HL-60 (cell line): ENCODE measurements around the gene DDX56.

ENCODE experiments used
- GABPA ChIP-seq: IDR thresholded peaks from 2 replicates; pipeline ENCODE4 v1.6.1; 2012; ENCODE audit warnings: low read depth
- SPI1 ChIP-seq: IDR thresholded peaks from 2 replicates; pipeline ENCODE4 v1.6.1; 2012; ENCODE audit warnings: low read depth, mild to moderate bottlenecking, borderline replicate concordance
- TF ChIP-seq, protein P1 (sequence below): IDR thresholded peaks from one replicate; pipeline ENCODE4 v1.5.1; 2011; ENCODE audit warnings: low read length, control low read depth, inconsistent platforms; ENCODE audit not compliant: insufficient read depth

DNA sequence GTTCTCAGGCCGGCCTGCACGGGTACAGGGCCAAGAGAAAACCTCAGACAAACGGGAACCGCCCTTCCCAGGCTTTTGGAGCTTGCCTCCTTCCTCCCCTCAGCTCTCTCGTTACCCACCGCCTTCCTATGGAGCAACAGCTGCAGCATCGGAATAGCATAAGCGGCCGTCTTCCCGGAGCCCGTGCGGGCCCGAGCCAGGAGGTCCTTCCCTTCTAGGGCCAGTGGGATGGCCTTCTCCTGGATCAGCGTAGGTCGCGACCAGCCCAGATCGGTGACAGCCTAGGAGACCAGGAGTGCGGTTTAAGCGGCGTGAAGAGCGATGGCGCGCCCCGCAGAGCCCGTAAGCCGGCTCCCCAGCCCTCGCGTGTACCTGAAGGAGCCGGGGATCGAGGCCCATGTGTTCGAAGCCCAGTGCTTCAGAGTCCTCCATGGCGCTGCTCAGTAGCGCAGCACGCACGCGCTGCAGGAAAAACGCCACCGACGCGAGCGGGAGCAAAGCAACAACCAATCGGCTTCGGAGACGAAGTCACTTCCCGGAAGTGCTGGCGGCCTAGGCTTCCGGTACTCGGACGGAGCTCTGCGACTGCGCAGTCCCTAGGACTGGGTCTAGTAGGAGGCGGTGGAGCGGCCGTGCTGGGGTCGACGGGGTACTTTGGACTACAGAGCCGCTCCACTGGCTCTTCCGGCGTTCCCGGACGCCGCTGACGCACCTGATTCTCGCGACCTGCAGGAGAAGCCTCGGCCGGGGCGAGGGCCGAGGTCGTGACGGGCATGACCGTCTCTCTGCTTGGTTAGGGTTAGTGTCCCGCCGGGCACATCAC lies at the start of gene DDX56:
- TF ChIP-seq, protein P1, sequence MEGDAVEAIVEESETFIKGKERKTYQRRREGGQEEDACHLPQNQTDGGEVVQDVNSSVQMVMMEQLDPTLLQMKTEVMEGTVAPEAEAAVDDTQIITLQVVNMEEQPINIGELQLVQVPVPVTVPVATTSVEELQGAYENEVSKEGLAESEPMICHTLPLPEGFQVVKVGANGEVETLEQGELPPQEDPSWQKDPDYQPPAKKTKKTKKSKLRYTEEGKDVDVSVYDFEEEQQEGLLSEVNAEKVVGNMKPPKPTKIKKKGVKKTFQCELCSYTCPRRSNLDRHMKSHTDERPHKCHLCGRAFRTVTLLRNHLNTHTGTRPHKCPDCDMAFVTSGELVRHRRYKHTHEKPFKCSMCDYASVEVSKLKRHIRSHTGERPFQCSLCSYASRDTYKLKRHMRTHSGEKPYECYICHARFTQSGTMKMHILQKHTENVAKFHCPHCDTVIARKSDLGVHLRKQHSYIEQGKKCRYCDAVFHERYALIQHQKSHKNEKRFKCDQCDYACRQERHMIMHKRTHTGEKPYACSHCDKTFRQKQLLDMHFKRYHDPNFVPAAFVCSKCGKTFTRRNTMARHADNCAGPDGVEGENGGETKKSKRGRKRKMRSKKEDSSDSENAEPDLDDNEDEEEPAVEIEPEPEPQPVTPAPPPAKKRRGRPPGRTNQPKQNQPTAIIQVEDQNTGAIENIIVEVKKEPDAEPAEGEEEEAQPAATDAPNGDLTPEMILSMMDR, result no peak
- peak; percentile 83 for TF ChIP-seq GABPA
- TF ChIP-seq SPI1, result no peak
